NCI-H2227 treated with DMSO at 0.1 percent for 48 hours (cell line): ENCODE measurements around the gene SOX10.

Source experiments
- DNase-seq: peaks from one replicate; lab custom pipeline; 2025; lab: John Stamatoyannopoulos, UW

Gene SOX10

DNA sequence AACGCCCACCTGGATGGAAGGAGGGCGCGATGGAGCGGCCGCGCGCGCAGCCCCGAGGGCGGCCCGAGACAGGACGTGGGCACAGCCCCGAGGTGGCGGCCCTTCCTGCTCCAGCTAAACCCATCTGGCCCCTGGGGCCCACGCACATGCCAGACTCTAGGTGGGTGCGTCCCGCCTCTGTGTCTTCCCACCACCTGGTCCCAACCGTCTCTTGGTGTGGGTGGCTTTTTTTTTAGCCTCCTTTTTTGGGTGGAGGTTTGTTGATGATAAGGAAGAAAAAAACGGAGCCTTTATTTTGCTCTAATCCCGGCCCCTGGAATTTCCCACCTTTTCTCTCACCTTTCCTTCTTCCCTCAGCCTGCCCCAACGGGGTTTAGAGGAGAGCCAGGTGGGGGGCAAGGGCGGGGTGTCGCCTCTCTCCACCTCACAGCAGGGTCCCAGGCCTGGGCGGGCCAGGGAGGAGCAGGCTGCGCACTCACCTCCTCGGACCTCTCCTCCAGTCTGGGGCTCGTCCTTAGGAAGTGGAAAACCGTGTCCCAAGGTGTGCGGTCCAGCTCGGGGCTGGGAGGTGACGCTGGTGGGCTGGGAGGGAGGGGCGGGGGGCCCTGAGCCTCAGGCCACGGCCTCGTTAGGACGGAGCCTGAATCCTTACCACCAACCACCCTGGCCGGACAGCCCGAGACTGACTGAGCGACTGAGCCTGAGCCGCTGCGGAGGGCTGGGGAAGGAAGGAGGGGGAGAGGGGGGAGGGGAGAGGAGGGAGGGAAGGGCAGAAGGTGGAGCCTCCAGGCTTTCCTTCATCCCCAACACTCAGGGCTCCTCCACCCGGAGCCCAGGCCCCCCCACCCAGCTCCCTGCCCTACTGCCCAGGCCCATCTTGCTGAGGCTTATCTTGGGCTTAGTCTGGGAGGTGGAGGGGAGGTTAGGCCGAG, at the start of gene SOX10:
Gene SOX10, minus strand, starts transcription at position 696 of the 932 bp plus-strand sequence. CDS start 771 bp downstream, outside the sequence.
- no peak for DNase-seq

DNA sequence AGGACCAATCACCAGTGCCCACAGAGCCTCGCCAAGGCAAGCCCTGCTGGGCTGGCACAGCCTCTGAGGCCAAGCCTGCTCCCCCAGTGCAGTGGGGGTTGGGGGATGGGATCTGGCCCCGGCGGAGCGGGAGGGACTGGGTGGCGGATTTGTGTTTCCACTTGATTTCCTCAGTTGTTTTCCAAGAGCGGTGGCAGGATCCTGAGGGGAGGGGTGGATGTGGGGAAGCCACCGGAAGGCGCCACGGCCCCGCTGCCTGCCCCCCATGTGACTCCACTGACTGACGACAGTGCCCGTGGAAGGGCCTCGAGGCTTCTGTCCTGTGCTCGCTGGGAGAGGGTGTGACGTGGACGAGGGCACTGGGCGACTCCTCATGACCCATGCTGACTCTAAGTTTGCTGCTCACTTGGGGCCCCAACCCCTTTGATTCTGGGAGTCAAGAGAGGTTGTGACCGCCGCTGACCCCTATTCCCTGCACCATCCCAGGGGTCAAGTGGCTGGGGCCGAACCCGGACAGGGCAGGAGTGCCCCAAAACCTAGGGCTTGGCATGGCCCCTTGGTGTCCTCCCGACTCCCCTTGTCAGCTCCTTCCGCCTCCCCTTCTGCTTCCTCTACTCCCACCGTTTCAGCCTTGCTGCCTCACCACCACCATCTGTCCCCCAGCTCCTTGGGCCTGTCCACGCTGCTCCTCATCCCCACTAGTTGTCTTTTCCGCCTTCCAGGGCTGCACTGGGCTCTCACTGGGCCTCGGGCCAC, 49.3 kb upstream of the SOX10 start:
- no peak for DNase-seq

DNA sequence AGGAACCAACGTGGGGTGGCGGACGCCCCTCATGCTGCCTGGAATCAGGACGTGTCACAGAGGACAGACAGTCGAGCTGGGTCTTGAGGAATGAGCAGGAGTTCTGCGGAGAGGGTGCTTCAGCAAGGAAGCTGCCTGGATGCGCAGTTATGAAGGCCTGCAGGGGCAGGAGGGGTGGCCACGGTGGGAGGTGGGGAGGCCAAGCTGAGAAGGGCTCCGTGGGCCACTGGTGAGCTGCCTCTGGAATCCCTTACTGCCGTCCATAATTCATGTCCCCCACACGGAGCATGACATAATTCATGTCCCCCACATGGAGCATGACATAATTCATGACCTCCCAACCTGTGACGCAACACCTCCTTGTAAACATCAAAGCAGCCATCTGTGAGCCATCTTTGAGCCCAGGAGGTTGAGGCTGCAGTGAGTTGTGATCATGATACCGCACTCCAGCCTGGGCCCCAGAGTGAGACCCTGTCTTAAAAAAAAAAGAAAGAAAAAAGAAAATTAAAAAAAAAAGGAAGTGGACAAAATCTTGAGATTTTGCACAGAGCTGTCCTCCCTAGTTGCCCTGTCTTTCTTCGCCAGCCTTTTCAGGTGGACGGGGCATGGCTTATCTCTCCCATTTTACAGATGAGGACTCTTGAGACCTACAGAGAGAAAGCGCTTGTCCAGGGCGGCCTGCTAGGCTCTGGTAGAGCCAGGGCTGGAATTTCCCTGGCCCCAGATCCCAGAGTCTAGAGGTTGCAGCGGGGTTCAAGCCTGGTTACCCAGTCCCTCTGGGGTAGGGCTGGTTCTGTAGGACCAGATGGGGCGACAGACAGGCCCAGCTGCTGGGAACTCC, 48.5 kb upstream of the SOX10 start:
- DNase-seq: no peak

DNA sequence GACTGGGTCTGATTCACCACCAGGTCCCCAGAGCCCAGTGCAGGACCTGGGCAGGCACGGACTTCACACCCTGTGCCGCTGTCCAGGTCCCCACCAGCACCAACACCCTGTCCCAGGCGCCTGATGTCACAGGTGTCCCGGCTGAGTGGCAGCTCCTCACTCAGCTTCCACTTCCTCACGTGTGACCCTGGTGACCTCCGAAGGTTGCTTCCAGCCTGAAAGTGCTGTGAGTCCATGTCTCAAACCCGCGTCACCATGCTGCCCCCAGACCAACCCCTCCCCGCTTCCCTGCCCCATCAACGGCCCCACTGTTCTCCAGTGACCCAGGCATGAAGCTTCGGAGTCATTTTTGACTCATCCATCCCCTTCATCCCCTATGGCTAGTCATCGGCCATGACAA, 47.1 kb upstream of the SOX10 start:
- no peak for DNase-seq

DNA sequence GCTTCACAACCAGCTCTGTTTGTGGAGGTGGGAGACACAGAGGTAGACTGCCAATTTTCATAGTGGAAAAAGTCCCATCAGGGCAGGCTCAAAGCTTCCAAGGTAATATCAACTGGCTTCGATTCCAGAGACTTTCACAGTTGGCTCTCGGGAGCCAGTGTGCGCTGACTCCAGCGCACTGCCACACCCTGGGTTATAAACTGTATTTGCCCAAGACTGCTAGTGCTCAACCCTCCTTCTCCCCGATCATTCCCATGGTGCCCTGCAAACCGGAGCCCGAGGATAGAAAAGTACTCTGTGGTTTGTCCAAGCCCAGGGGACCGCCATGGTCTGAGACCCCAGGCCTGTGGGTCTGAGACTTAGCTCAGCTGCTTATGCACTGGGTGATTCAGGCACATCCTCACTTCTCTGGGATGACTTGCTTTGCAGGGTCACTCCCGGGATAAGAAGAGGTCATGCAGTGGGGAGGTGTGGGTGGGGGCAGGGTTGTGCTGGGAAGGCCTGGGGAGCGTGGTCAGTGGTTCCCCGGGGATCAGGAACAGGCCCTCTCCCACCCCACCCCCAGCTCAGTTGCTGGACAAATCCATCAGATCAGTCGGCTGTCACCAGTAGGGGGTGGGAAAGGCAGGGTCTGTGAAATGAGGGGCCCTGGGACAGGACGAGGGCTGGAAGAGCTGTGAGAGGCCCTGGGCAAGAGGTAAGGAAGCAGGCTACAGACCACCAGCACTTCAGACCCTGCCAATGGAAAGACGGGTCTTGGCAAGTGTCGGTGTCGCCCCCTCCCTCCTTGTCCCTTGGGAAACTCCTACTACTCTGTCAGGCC, 46.2 kb upstream of the SOX10 start:
- DNase-seq: no peak

DNA sequence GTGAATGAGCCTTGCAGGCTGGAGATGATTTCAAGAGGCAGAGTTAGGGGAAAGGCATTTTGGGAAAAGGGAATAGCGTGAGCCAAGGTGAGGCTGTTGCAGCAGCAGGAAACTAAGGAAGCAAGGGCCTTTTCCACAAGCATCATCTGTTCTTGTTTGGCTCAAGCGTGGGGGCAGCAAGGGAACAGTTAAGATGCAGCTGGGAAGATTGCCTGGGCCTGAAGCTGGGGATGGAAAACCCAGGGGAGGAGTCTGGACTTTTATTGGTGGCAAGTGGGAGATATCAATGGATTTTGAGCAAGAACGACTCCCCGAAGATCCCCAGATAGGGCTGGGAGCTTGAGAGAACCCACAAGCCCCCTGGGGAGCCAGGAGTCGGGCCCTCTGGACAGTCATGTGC, 45.5 kb upstream of the SOX10 start:
- no peak for DNase-seq

DNA sequence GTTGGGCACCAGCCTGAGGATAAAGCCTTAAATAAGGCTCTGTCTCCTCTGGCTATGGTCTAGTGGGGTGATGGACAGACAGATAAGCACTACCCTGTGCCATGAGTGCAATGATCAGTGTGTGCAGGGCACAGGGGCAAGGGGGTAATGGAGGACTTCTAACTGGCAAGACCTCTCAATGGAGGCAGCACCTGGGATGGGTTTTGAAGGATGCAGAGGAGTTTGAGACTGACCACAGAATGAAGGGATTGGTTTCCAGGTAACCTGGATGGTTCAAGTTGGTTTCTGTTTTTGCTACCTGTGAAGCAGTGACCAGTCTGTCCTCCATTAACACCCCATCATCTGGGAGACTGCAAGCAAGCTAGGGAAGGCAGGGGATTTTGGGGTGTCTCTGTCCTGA, 45.0 kb upstream of the SOX10 start:
- no peak for DNase-seq

DNA sequence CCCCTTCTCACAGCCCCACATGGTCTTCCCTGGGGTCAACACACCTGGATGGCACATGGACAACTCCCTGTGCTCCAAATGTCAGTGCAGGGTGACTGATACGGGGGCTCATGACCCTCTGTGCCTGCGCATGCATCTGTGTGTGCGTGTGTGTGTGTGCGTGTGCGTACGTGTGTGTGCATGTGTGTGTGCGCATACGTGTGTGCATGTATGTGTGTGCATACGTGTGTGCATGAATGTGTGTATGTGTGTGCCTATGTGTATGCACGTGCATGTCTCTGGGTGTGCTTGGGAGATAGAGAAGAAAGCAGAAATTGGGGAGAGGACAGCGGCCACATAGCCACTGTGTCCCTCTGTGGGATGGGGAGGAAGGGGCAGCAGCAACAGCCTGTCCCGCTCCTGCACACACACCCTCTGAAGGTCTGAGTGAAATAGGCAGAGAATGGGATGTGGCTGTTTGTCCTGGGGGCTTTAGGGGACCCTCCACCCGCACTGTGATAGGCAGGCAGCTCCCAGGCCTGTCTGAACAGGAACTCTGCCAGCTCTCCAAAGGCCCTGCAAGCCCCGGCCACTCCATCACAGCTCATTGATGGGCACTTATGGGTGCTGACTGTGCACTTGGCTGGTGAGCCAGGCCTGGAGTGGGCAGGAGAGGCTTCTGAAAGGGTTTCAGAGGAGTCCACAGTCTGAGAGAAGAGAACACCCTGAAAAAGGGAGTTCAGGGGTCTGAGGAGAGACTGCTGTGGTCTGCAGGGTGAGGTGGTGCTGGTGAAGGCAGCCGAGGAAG, 44.2 kb upstream of the SOX10 start:
- no peak for DNase-seq

DNA sequence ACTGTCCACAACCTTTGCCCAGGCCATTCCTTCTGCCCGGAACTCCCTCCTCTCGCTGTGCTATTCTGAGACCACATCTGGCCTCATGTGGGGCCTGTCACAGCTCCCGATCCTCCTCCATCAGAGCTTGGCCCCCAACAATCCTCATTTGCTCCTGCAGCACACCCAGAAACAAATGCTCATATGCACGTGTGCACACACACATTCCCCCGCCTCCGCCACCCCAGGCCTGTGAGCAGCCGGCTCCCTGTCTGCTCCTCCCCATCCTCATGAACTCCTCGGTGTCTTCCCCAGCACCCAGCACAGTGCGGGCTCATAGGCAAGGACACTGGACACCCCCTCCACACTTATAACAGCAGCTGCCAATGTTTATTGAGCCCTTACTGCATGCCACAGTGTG, 43.1 kb upstream of the SOX10 start:
- DNase-seq: no peak

DNA sequence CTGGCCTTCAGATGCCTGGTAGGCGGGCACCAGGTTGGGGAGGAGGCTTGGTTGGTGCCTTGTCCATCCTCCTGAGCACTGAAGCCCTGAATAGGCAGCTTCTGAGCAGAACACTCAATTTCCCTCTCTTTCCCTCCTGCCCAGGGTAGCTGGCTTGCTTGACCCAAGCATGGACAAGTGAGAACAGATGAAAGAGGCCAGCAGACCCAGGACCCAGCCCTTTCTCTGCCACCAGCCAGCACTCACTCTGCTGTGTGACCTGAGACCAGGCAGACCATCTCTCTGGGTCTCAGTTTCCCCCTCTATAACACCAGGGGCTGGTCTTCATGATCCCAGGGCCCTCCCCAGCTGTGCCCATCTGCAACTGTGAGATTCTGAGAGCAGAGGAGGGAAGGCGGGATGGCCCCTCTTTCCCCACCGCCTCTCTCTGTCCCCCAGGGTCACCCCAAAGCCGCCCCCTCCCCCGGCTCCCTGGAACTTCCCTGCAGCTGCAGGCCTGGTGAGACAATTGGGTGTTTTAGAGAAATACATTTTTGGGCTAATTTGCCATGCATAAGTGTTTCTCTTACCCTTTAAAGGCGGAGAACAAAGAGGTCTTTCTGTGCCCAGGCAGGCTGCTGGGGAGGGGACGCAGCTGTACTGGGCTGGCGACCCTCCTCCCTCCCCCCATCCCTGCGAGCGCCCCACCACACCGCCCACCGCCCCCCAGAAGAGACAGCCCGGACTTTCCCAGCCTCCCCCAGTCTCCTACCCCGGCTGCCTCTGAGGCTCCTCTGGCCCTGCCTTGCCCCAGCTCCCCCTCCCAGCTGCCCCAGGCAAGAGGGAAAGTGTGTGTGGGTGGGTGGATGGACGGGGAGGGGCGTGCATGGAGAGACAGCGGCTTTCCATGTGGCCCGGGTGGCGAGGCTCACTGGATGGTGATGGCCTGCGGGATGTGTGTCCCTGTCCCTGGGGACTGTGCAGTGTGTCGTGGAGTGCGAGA, 42.1 kb upstream of the SOX10 start:
- DNase-seq: no peak

DNA sequence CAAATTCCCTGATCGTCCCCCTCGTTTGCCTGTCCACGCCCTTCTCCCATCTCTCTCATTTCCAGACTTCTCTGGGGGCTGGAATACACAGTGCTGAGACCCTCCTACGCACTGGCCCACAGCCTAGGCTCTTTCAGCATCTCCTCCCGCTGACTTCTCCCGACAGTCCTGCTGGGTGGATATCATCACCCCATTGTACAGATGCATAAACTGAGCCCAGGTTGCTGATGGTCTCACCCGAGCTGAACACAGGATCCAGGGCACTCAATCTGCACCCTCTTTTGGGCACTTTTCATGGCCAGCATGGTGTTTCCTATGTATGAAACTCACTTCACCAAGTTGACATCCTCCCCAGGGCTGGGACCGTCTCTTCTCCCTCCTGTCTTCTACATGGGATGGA, 41.2 kb upstream of the SOX10 start:
- no peak for DNase-seq

DNA sequence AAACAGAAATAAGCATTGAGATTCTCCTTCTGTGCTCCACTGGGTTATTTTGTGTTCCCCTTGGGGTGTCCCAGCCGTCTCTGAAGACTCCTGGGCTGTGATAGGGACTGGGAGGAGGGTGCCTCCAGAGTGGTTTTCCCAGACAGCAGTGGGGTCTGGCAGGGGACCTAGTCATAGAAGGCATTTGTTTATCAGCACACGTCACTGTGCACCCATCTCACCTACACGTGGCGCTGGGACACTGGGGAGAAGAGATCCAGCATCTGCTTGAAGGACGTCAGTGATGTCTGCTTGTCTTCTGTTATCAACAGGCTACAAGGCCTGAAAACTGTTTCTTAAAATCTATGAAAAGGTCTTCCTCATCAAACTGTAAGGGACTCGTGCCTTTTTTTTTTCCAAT, 38.7 kb upstream of the SOX10 start:
- DNase-seq: no peak

DNA sequence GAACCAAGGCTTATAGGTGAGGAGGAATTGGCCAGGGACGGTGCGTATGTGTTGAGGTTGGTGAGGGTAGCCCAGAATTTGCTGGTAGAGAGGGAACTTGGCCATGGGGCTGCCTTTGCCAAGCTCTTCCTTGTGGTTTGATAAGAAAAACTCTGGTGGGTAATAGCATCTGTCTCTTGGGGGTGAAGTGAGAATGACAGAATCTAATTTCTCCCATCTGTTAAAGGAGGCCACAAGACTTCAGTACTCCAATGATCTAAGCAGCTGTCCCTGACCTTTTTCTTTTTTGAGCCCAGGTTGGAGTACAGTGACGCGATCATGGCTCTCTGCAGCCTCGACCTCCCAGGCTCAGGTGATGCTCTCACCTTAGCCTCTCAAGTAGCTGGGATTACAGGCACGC, 36.9 kb upstream of the SOX10 start:
- DNase-seq: no peak

DNA sequence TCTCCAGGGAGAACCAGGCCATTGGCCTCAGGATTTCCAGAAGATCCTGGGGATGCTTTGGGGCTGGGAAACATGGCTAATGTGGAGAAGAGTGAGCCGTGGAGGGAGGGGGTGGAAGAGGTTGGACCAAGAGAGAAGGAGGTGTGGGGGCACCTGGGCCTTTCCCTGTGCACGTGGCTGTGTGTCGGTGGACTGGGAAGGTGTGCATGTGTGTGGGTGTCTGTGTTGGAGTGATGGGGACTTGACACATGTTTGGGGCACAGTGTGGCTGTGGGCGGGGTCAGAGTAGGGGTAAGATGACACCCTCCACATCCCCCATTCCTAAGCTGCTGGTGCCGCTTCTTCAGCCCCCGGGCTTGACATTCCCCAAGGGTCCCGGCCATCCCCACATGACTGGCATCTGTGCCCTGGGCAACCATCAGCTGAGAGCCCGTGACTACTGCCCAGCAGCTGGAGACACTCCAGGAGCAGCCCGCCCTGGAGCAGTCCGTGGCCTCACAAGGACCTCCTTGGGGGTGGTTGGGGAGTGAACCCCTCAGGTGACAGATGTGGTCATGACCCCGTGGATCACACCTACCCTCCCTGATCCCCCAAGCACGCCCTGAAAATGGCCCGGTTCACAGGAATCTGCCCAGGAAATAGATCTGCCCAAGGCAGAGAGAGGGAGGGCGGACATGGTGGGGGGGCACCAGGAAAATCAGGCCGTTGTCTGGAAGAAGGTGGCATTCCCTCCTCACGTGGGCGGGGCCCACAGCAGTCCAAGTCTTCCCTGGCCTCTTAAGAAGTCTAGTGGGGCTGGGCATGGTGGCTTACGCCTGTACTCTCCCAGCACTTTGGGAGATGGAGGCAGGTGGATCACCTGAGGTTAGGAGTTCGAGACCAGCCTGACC, 34.8 kb upstream of the SOX10 start:
- no peak for DNase-seq

DNA sequence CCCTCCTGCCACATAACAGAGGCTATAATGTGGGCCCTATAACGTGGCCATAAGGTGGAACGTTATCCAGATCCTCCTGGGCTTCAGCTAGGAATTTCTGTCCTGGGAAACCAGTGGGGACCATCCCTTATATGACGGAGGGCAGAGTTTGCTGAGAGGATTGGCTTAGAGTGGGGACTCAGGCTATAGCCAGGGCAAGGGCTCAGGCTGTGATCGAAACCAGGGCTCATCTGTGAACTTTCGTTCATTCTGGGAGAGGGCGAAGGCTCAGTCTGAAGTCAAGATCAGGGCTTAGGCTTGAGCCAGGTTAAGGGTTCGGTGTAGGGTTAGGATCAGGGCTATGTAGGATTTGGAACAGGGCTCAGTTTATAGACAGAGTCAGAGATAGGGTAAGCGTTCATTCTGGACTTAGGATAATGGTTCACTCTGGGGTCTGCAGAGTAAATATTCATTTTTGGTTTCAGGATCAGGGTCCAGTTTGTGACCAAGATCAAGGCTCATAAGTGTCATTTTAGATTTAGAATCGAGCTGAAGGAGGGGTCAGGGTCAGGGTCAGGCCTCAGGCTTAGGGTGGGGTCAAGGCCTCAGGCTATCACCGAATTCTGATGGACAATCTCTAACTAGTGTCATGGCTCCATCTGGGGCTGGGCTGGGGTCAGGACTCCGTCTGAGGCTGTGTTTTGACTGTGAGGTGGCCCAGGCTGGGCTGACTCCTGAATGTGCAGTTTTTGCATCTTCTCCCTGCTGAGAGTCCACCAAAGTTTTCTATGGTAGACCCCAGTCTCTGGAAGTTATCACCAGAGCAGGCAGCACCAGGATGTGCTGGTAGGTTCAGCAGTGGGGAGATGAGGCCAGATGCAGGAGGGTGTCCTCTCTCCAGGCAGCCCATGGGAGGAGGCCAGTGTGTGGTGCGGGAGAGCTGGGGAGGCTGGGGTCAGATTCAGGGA, 33.9 kb upstream of the SOX10 start:
- no peak for DNase-seq

DNA sequence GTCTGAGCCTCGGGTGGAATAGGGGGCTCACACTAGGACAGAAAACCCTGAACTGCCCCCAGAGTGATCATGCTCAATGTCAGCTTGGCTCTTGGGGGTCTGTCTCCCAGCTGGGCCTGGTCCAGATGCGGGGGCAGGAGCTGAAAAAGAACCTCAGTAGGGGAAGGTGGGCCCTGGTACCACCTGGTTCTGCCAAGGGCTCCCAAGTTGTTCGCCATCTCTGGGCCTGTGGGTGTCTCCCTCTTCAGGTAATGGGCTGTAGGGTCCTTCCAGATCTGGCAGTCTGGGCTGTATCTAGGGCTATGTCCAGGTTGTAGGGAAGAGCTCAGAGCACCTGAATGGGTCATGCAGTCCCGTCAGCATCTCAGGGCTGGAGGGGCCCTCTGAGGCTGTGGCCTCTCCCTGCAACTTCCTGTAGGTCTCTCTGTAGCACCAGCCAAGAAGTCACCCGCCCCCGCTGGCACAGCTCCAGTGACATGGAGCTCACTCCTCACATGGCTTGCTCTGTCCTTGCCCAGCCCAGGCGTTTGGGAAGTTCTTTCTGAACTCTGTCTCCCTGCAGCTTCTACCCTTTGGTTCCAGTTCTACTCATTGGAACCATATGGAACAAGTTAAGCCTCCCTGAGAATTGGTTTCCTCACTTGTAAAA, 33.0 kb upstream of the SOX10 start:
- no peak for DNase-seq
